AG04449 (cell line): ENCODE measurements around the gene KCNIP1.
A peak's percentile ranks its signal among the peaks of the same experiment; 100 is the strongest.

Source experiments
- CTCF ChIA-PET: fragments of 350-600 bp; formaldehyde crosslinking; extraction: SDS; loops from one replicate; lab custom pipeline; 2021; ENCODE audit warnings: antibody characterized with exemption; lab: Yijun Ruan, JAX
- POLR2A ChIA-PET: fragments of 400-600, 350-600 bp; formaldehyde crosslinking; extraction: SDS; loops from one replicate; lab custom pipeline; 2020; ENCODE audit warnings: antibody characterized with exemption, inconsistent platforms; lab: Yijun Ruan, JAX
- DNase-seq: peaks from one replicate; pipeline ENCODE4 v3.0.0-alpha.2; 2010; ENCODE audit warnings: low read depth, low spot score
- H3K4me3 ChIP-seq: 2 replicates; pipeline ENCODE4 v1.5.1; 2011; ENCODE audit warnings: low read depth, mild to moderate bottlenecking, control low read depth, low read length
- TF ChIP-seq, protein P1 (sequence below): IDR thresholded peaks from one replicate; pipeline ENCODE4 v1.5.1; 2011; ENCODE audit warnings: mild to moderate bottlenecking, moderate library complexity, low read length, control low read depth, inconsistent platforms; ENCODE audit not compliant: insufficient read depth; ENCODE audit errors: missing control alignments

KCNIP1 gene

DNA sequence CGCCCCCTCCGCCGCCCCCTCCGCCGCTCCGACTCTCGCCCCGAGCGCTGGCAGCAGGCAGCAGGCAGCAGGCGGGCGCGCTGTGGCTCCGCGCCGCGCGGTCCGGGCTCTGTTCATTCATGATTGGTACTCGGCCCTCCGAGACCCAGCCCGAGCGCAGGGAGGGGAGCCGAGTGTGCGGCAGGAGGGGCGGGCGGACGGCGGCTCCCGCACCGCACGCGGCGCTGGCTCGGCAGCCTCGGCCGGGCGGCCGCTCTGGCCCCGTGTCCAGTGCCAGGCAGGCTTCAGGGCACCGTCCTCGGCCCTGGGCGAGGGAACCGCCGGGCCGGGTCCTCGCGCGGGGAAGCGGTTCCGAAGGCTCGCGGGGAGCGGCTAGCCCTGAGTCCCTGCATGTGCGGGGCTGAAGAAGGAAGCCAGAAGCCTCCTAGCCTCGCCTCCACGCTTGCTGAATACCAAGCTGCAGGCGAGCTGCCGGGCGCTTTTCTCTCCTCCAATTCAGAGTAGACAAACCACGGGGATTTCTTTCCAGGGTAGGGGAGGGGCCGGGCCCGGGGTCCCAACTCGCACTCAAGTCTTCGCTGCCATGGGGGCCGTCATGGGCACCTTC lies at the start of gene KCNIP1:
TSS of gene KCNIP1 (plus strand) at position 31 of the 607 bp plus-strand sequence.
- no peak for DNase-seq
- CTCF ChIA-PET: no interaction called here
- H3K4me3 ChIP-seq: peak within 1 kb of the TSS; percentile 8
- POLR2A ChIA-PET: no interaction called here
- TF ChIP-seq, protein P1, sequence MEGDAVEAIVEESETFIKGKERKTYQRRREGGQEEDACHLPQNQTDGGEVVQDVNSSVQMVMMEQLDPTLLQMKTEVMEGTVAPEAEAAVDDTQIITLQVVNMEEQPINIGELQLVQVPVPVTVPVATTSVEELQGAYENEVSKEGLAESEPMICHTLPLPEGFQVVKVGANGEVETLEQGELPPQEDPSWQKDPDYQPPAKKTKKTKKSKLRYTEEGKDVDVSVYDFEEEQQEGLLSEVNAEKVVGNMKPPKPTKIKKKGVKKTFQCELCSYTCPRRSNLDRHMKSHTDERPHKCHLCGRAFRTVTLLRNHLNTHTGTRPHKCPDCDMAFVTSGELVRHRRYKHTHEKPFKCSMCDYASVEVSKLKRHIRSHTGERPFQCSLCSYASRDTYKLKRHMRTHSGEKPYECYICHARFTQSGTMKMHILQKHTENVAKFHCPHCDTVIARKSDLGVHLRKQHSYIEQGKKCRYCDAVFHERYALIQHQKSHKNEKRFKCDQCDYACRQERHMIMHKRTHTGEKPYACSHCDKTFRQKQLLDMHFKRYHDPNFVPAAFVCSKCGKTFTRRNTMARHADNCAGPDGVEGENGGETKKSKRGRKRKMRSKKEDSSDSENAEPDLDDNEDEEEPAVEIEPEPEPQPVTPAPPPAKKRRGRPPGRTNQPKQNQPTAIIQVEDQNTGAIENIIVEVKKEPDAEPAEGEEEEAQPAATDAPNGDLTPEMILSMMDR: no peak

- POLR2A ChIA-PET: no interaction called here
- CTCF ChIA-PET: interaction anchor here (0.9 kb wide), 1 partner anchor 170 kb away, joined by 3 read pairs; no protein-coding TSS in a partner anchor
- TF ChIP-seq, protein P1: no peak
- no peak overlapping the region for H3K4me3 ChIP-seq
- no peak for DNase-seq
Measured at GRCh38 chr5:170463426-170463825, 40.4 kb upstream of the KCNIP1 start.

DNA sequence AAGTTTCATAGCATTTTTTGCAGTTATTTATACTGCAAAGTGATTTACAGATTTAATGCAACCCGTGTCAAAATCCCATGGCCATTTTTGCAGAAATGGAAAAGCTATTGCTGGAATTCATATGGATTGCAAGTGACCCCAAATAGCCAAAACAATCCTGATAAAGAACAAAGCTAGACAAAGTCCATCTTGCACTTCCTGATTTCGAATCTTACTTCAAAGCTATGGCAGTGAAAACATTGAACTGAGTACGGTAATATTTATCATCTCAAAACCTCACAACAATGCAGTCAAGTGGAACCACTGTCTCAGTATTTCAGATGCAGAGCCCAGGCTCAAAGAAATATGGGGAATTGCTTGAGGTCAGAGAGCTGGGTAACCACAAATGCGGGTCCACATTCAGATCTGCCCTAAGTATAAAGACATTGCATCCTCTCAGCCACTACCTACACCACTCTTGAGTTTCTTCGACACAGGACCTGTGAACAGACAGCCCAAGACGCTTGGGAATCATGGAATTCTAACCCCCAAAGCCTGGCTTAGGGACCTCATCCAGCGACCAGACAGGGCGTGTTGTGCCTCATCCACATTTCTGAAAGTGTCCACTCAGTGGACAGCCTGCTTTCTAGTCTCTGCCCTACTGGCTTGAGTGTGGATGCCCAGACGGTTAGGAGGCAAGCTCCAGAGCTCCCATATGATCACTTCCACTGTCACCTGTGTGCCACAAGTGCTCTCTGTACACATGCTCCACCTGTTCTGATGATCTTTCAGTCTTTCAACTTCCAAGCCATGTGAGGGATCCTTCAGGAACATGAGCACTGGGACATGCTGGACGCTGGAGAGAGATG lies 39.3 kb upstream of the KCNIP1 start:
- ChIA-PET CTCF (interaction anchor here (0.9 kb wide), 1 partner anchor 169 kb away, joined by 3 read pairs; no protein-coding TSS in a partner anchor), POLR2A (no interaction called here)
- H3K4me3 ChIP-seq: no peak overlapping the region
- TF ChIP-seq, protein P1: no peak
- DNase-seq: no peak

- TF ChIP-seq, protein P1: no peak
- POLR2A ChIA-PET: interaction anchor here (1.0 kb wide), 1 partner anchor 25 kb away, joined by 3 read pairs; no protein-coding TSS in a partner anchor
- CTCF ChIA-PET: no interaction called here
- H3K4me3 ChIP-seq: no peak overlapping the region
- no peak for DNase-seq
Measured at GRCh38 chr5:170466553-170466952, 37.3 kb upstream of the KCNIP1 start.

DNA sequence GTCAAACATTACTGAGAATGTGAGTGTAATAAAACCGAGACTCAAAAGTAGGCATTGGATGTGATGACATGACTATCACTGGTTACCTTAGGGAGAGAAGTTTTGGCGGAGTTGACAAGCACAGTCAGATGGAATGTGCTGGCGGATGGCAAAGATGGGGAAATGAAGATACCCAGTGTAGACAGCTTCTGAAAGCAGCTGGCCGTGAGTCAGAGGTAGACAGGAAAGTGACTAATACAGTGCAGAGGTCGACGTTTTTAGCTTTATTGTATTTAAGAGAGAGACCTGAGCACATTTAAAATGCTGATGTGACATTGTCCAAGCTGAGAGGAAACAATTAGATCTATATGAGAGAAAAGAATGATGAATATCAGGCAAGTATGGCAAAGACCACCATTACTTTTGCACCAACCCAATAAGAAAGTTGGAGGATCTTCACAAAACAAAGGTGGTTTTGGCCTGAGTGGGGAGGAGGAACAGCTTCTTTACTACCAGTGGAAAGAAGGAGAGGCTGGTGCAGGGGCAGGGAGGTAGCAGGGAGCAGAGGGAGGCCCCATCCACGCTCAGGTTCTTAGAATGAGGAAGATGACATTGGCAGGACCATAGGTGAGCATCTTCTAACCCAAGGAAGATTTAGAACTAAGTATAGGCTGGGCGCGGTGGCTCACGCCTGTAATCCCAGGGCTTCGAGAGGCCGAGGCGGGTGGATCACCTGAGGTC lies 36.7 kb upstream of the KCNIP1 start:
- ChIA-PET POLR2A (interaction anchor here (1.0 kb wide), 1 partner anchor 24 kb away, joined by 3 read pairs; no protein-coding TSS in a partner anchor), CTCF (interaction anchor here (0.8 kb wide), 1 partner anchor 166 kb away, joined by 3 read pairs; no protein-coding TSS in a partner anchor)
- TF ChIP-seq, protein P1: no peak
- DNase-seq: peak; percentile 41
- no peak overlapping the region for H3K4me3 ChIP-seq
